Left kidney (tissue), 2 donors: ENCODE measurements around the gene LAMB1. TPM values are rescaled to one million over a fixed set of nuclear protein-coding genes. Genes with fewer than 3 reads are reported as not detected.
A peak's percentile ranks its signal among the peaks of the same experiment; 100 is the strongest.
"Not testable (repeated sequence)": the region's sequence is repeated elsewhere in the genome, so short reads cannot be mapped to it uniquely, and the experiment has no call there.

Experiments
- DNase-seq: peaks from one replicate; pipeline ENCODE4 v3.0.0-alpha.2; 2013
- polyA plus RNA-seq: library from polyadenylated mRNA; unstranded; fragments of 120-200 nt; gene quantifications from one replicate; pipeline ENCODE4 v1.2.1, GENCODE V29; 2013; ENCODE audit not compliant: insufficient read length

LAMB1 gene
- polyA plus RNA-seq, 1 donor = 826 TPM

- DNase-seq = no peak
These were observed 54.1 kb downstream of the LAMB1 start for GRCh38 chr7:107948645-107949442.

DNA sequence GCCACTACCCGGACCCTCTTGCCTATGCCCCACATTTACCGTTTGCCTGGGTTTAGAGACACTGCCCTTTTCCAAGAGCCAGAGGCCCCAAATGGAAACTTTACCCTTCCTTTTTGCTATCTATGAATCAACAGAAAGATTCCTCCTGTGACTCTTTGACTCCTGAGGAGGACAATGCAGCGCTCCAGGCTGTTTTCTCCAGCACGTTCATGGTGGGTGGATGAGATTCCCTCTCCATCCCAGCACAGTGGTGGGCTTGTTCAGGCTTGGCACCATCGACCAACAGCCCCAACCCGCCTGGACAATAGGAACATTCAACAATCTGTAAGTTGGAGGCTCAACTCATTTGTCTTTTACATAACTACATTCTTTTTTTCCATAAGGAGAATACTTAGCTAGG lies 56.1 kb downstream of the LAMB1 start:
- no peak for DNase-seq

DNA sequence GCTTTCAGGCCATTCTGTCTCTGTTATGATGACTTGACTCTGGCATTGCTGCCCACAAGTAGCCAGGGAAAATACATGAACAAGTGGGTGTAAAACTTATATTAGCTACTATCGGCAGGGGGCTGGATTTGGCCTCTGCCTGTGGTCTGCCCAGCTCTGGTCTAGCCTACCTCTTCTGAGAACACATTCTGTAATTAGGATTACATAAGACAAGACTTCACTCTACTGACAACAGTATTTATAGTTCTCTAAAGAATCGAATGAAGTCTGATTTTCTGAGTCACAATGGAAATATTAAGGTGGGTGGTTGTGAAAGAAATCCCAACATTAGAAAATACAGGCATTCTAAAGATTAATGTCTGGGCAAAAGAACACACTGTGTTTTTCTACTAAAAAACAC lies 56.5 kb downstream of the LAMB1 start:
- no peak for DNase-seq

- DNase-seq = no peak
These were observed 57.6 kb downstream of the LAMB1 start for GRCh38 chr7:107945332-107945731.

GRCh38 chr7:107944411-107945169 lies 58.4 kb downstream of the LAMB1 start:
- peak; percentile 50 for DNase-seq

DNA sequence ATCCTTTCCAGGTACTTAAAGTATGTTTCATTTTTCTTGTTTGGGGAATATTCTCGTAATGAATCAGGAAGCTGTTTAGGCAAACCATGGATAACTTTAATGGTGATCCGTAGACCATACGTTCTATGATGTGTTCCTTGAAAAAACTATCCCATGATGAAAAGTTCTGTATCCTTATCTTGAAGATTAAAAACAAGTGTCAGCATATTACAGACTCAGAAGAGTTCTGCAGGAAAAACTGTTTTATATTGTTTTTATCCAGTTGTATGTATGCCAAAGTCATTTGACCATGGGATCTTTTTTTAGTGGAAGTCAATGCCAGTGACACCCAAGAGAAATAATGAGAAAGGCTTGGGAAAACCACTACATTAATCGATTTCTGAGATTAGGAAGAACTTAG lies 59.9 kb downstream of the LAMB1 start:
- no peak for DNase-seq

GRCh38 chr7:107940951-107941350 lies 62.0 kb downstream of the LAMB1 start:
- no peak for DNase-seq

DNA sequence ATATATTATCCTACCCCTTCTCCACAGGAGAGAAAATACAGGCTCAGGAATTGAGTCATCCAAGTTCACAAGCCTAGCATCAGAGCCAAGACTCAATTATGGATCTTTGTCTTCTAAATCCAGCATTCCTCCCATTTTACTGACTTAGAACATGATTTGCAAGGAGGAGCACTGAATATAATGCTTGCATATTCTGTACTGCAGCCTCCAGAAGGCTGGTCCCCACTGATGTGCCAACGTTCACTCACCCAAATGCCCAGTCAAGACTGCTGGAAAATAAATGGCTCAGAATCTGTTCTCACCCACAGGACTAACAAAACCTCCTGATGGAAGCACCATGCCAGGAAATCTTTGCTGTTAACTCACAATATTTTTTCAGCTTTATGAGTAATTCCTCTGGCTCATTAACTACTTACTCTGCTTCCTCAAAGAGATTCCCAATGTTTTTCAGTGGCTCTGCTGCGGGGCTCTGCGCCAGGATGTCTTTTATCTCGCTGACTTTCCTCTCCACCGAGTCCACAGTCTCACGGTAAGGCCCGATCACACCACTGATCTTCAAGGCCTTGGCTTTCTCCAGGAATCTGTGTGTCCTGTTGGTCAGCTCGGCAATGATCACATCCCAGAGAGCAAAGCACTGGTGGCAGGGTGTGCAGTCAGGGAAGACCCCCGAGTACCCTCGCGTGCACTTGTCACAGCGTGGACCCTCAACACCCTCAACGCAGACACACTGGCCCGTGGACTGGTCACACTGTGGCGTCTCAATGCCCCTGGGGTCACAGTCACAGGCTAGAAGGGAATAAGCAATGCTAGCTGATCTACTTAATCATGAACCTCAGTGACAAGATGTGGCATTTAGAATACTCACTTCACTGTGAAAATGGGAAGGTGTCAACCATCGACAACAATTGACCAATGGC lies 63.1 kb downstream of the LAMB1 start:
- no peak for DNase-seq

GRCh38 chr7:107938456-107939250 lies 64.3 kb downstream of the LAMB1 start:
- DNase-seq = no peak

DNA sequence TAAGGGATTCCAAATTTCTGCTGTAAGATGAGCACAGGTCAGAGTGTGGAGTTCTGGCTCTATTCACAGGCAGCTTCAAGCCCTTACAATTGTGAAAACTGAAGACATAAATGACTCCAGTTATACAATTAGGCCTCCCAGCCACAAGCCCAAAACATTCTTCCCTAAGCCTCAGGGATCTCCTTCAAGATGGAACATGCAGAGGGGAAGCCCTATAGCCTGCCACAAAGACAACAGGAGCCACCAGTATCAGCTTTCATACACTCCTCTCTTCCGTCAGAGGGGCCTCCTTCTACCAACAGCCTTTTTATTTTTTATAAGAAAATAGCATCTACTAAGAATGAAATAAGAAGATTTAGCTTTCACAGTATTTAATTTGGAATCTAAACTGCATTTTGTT lies 65.4 kb downstream of the LAMB1 start:
- no peak for DNase-seq

GRCh38 chr7:107936312-107936711 lies 66.6 kb downstream of the LAMB1 start:
- no peak for DNase-seq

- no peak for DNase-seq
These were observed 67.8 kb downstream of the LAMB1 start for GRCh38 chr7:107934991-107935770.

DNA sequence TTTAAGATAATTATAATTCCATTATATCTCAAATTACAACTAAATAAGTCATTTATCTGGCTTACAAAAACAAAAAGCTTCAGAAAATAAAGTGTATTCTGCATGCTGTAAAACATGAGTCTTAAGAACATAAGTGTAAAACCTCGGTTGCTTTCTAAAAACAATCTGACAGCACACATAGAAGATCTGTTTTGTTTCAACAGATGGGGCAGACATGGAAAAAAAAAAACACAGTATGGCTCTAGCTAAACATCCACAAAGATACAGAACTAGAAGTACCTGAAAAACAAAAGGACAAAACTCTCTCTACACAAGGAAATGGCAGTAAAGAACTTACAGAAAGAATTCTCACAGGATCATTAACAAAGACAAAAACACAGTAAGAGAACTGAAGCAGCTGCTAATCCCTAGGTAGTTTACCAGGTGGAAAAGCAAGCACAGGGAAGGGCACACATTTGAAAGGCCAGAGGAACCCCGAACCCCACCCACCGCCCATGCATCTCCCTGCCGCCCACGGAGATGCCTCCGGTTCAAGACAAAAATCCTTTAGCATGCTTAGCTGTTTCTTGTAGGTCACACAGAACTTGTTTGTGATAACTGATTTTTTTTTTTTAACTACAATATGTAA lies 69.5 kb downstream of the LAMB1 start:
- DNase-seq = no peak

DNA sequence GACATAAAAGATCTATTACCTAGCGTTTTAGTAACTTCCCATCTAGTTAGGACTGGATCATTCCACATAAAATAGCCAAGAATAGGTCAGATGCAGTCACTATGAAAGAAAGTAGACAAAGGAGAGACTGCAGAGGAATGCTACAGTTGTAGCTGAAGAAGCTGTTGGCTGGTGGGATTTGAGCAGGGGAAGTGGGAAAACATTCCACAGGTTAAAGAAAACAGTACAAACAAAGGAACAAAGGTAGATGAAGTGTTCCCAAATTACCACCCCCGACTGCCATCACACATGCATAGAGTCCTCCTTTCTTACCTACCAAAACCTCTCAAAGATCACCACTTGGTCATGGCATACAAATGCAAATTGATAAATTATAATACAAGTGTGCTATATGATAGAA lies 70.2 kb downstream of the LAMB1 start:
- DNase-seq = no peak

GRCh38 chr7:107931740-107932515 lies 71.0 kb downstream of the LAMB1 start:
- no peak for DNase-seq

DNA sequence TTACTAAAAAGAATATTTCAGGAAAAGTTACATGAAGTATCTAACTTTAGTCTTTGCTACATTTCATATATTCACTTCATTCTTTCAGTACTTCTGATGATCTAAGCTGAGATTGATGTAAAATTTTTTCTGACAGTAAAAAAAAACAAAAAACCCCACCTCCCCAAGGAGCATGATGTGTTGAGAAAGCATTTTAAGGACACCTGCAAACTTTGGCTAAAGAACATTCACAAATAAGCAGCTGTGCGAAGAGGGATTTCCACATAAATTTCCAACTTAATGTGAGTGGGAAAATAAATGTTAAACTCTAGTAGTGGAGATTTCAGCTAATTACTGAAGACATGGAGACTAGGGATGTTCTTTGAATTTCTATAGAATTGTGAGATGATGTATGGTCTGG lies 76.5 kb downstream of the LAMB1 start:
- no peak for DNase-seq

GRCh38 chr7:107924841-107925504 lies 78.0 kb downstream of the LAMB1 start:
- DNase-seq = no peak

- no peak for DNase-seq
These were observed 80.1 kb downstream of the LAMB1 start for GRCh38 chr7:107922886-107923285.

- DNase-seq = not testable (repeated sequence)
These were observed 81.1 kb downstream of the LAMB1 start for GRCh38 chr7:107921826-107922225.
